PC-3 (cell line): ENCODE results near the gene HBE1. TPM values are rescaled to one million over a fixed set of nuclear protein-coding genes. Genes with fewer than 3 reads are reported as not detected.

Experiments
- ATAC-seq: fragments of 200-7000 bp; cut with Tn5 transposase; 2 replicates; pipeline ENCODE4 v1.9.1; 2020; ENCODE audit warnings: mild to moderate bottlenecking, moderate library complexity
- BruUV-seq: library from RNA; stranded (reverse); fragments of 400-500 nt; replicated peaks from 2 replicates; lab custom pipeline; 2021; lab: Mats Ljungman, UMichigan
- CTCF ChIA-PET: fragments of 300-600 bp; sonication (Branson Sonifier 250); formaldehyde crosslinking; loops from one replicate; lab custom pipeline; 2022; ENCODE audit warnings: antibody characterized with exemption; lab: Charles Lee
- POLR2A ChIA-PET: fragments of 300-600 bp; sonication (Branson Sonifier 250); formaldehyde crosslinking; loops from one replicate; lab custom pipeline; 2022; ENCODE audit warnings: antibody characterized with exemption; ENCODE audit not compliant: unreplicated experiment; lab: Charles Lee
- DNase-seq: peaks from one replicate; pipeline ENCODE4 v3.0.0-alpha.2; 2015
- H2AFZ ChIP-seq: fragments of 300-600 bp; sonication (generic); 2 replicates; pipeline ENCODE4 v1.6.0; 2016; ENCODE audit warnings: antibody characterized with exemption, low read length
- H3F3A ChIP-seq: fragments of 300-600 bp; sonication (generic); one replicate; pipeline ENCODE4 v1.6.0; 2017; ENCODE audit warnings: antibody characterized with exemption, low read length, control low read depth, mild to moderate bottlenecking; ENCODE audit not compliant: unreplicated experiment
- H3K27ac ChIP-seq: fragments of 300-600 bp; sonication (generic); 2 replicates; pipeline ENCODE4 v1.5.1; 2016; ENCODE audit warnings: mild to moderate bottlenecking, low read length
- H3K27me3 ChIP-seq: fragments of 300-600 bp; sonication (generic); 2 replicates; pipeline ENCODE4 v1.6.1; 2016; ENCODE audit warnings: low read length, mixed read lengths
- H3K36me3 ChIP-seq: fragments of 300-600 bp; sonication (generic); 2 replicates; pipeline ENCODE4 v1.6.1; 2016; ENCODE audit warnings: low read depth, mixed run types, low read length, mixed read lengths
- H3K4me1 ChIP-seq: fragments of 300-600 bp; sonication (generic); 2 replicates; pipeline ENCODE4 v1.5.1; 2016; ENCODE audit warnings: low read length; ENCODE audit not compliant: insufficient read depth
- H3K4me2 ChIP-seq: fragments of 300-600 bp; sonication (generic); 2 replicates; pipeline ENCODE4 v1.6.0; 2016; ENCODE audit warnings: low read length
- H3K4me3 ChIP-seq: fragments of 300-600 bp; sonication (generic); 2 replicates; pipeline ENCODE4 v1.5.1; 2016; ENCODE audit warnings: mild to moderate bottlenecking, low read length, mixed read lengths
- H3K79me2 ChIP-seq: fragments of 300-600 bp; sonication (generic); 2 replicates; pipeline ENCODE4 v1.6.1; 2017; ENCODE audit warnings: low read length, mixed read lengths
- H3K9ac ChIP-seq: fragments of 300-600 bp; sonication (generic); 2 replicates; pipeline ENCODE4 v1.6.0; 2016; ENCODE audit warnings: mild to moderate bottlenecking, low read length
- H3K9me2 ChIP-seq: fragments of 300-600 bp; sonication (generic); replicated peaks from 2 replicates; pipeline ENCODE4 v1.6.1; 2016; ENCODE audit warnings: mixed run types, low read length, mixed read lengths
- H3K9me3 ChIP-seq: fragments of 300-600 bp; sonication (generic); 2 replicates; pipeline ENCODE4 v1.6.1; 2016; ENCODE audit warnings: low read length, mixed read lengths
- H4K20me1 ChIP-seq: fragments of 300-600 bp; sonication (generic); 2 replicates; pipeline ENCODE4 v1.6.1; 2016; ENCODE audit warnings: low read length, mixed read lengths
- EZH2 ChIP-seq: fragments of 300-600 bp; sonication (generic); IDR thresholded peaks from one replicate; pipeline ENCODE4 v1.6.1; 2017; ENCODE audit warnings: antibody characterized with exemption, mild to moderate bottlenecking, low read length; ENCODE audit not compliant: unreplicated experiment
- EZH2phosphoT487 ChIP-seq: fragments of 300-600 bp; sonication (generic); IDR thresholded peaks from 2 replicates; pipeline ENCODE4 v1.6.1; 2018; ENCODE audit warnings: mild to moderate bottlenecking, antibody characterized with exemption, low read length, borderline replicate concordance
- intact Hi-C: fragments of 100-400 bp; cut with micrococcal nuclease; formaldehyde crosslinking; loops from 2 replicates; pipeline ENCODE4 v1.9.0; 2023
- total RNA-seq: library from RNA; depleted of rRNA; stranded (reverse); fragments of >200 nt; gene quantifications from 2 replicates; pipeline ENCODE4 v1.2.3, GENCODE V29; 2014
- TF ChIP-seq, protein P1 (sequence below): fragments of 300-600 bp; sonication (generic); conservative IDR thresholded peaks from 2 replicates; pipeline ENCODE4 v1.5.1; 2017; ENCODE audit warnings: antibody characterized with exemption, low read depth, mild to moderate bottlenecking, low read length

Gene HBE1
- total RNA-seq, 1 experiment from 2014 or later, result 0.62 TPM

DNA sequence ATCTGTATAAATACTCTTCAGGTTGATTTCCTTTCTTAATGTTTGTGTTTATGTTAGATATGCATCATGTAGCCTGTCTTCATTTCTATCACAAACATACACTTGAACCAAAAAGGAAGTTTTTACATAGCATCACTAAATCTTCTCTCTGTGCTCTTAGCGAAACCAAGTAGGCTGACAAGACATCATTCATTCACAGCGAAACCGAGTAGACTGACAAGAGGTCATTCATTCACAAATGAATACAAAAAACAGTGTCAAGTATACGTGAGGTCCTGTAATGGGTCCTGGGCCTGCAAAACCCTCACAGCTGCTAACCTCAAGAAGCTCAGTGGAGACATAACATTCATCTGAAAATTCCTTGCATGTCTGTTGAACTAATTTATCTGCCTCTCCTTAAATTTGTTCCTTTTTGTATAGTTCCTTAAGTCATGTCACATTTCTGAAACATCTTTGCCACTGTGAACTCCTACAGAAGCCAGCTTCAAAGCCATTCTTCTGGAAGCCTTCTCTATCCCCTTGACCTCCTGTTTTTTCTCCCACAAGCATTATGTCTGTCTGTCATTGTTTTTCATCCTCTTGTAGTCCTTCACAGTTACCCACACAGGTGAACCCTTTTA, 9.8 kb upstream of the HBE1 start:
- H2AFZ ChIP-seq, result no peak overlapping the region
- CTCF ChIA-PET, result no interaction called here
- H4K20me1 ChIP-seq, result no peaks in the 10 kb centered on the region
- POLR2A ChIA-PET, result no interaction called here
- no peaks in the 10 kb centered on the region for H3K9me3 ChIP-seq
- H3K36me3 ChIP-seq, result no peaks in the 10 kb centered on the region
- no peaks in the 10 kb centered on the region for H3K27me3 ChIP-seq
- no peak overlapping the region for H3K4me2 ChIP-seq
- H3K9me2 ChIP-seq, result no peaks in the 10 kb centered on the region
- H3K27ac ChIP-seq, result no peak overlapping the region
- DNase-seq, result no peak
- ATAC-seq, result no peak
- intact Hi-C loops, result no loop called here
- BruUV-seq, result no TSS peak
- no peaks in the 10 kb centered on the region for H3F3A ChIP-seq
- TF ChIP-seq EZH2, result no peak
- no peak for TF ChIP-seq EZH2phosphoT487
- TF ChIP-seq, protein P1, sequence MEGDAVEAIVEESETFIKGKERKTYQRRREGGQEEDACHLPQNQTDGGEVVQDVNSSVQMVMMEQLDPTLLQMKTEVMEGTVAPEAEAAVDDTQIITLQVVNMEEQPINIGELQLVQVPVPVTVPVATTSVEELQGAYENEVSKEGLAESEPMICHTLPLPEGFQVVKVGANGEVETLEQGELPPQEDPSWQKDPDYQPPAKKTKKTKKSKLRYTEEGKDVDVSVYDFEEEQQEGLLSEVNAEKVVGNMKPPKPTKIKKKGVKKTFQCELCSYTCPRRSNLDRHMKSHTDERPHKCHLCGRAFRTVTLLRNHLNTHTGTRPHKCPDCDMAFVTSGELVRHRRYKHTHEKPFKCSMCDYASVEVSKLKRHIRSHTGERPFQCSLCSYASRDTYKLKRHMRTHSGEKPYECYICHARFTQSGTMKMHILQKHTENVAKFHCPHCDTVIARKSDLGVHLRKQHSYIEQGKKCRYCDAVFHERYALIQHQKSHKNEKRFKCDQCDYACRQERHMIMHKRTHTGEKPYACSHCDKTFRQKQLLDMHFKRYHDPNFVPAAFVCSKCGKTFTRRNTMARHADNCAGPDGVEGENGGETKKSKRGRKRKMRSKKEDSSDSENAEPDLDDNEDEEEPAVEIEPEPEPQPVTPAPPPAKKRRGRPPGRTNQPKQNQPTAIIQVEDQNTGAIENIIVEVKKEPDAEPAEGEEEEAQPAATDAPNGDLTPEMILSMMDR, result no peak
- H3K79me2 ChIP-seq, result no peaks in the 10 kb centered on the region
- peaks cover 4% of the 10 kb centered on the region; the same call in 1 of the 2 replicates for H3K4me1 ChIP-seq
- no peak overlapping the region for H3K4me3 ChIP-seq
- H3K9ac ChIP-seq, result no peak overlapping the region

DNA sequence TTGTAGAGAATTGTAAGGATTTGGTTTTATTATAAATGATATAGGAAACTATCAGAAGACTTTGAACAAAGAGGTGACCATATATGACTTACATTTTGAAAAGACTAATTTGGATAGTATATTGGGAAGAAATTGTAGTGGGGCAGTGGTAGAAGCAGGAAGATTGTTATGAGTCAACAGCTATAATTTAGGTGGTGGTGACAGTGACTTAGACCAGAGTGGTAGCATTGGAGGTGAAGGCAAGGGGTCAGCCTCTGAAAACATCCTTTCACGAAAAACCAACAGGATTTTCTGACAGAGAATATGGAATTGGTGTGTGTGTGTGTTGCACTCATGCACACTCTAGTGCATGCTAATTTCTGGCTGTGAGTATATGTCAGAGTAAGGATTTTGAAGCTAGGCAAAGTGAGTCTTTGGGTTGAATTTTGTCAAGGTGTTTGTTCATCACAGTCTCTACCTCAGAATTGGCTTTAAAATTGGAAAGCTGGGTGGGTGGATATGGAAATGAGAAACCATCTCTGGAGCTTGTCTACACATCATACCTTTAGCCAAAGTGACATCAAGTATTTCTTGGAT, 8.2 kb upstream of the HBE1 start:
- no TSS peak for BruUV-seq
- CTCF ChIA-PET, result no interaction called here
- no peak overlapping the region for H3K27ac ChIP-seq

More for the DNA sequence above, 8.2 kb upstream of the HBE1 start:
- no peaks in the 10 kb centered on the region for H3K27me3 ChIP-seq
- intact Hi-C loops, result no loop called here
- H3K9me2 ChIP-seq, result no peaks in the 10 kb centered on the region
- H3F3A ChIP-seq, result no peaks in the 10 kb centered on the region
- no peak overlapping the region for H3K4me3 ChIP-seq
- H3K79me2 ChIP-seq, result no peaks in the 10 kb centered on the region
- ATAC-seq (no peak), DNase-seq (no peak)
- TF ChIP-seq EZH2phosphoT487 (no peak), EZH2 (no peak)
- TF ChIP-seq, protein P1, result no peak
- H3K9ac ChIP-seq, result no peak overlapping the region
- peaks cover 4% of the 10 kb centered on the region; the same call in 1 of the 2 replicates for H3K4me1 ChIP-seq
- H4K20me1 ChIP-seq, result no peaks in the 10 kb centered on the region
- H3K36me3 ChIP-seq, result no peaks in the 10 kb centered on the region
- H3K4me2 ChIP-seq, result no peak overlapping the region
- POLR2A ChIA-PET, result no interaction called here
- no peak overlapping the region for H2AFZ ChIP-seq
- no peaks in the 10 kb centered on the region for H3K9me3 ChIP-seq
